Measurements from ENCODE around the gene CTTNBP2. TPM values are rescaled to one million over a fixed set of nuclear protein-coding genes. Genes with fewer than 3 reads are reported as not detected.

CTTNBP2 gene
- total RNA-seq, 1 donor from 2014 or later, result 1.9 TPM

GRCh38 chr7:117692338-117692737 is 180.9 kb downstream of the CTTNBP2 start:
- no peak for ATAC-seq

GRCh38 chr7:117690147-117690546 is 183.1 kb downstream of the CTTNBP2 start:
- no peak for ATAC-seq
- no peak for DNase-seq (ENCODE audit: low spot score)

More at GRCh38 chr7:117692338-117692737, 180.9 kb downstream of the CTTNBP2 start:
- no peak for DNase-seq (ENCODE audit: low spot score)

- DNase-seq (ENCODE audit: low spot score), result no peak
- no peak for ATAC-seq
Observed at GRCh38 chr7:117689406-117689805, 183.8 kb downstream of the CTTNBP2 start.

GRCh38 chr7:117688126-117688525 is 185.1 kb downstream of the CTTNBP2 start:
- no peak for DNase-seq (ENCODE audit: low spot score)
- ATAC-seq, result no peak

GRCh38 chr7:117686311-117686935 is 186.8 kb downstream of the CTTNBP2 start:
- no peak for ATAC-seq

GRCh38 chr7:117685795-117686194 is 187.4 kb downstream of the CTTNBP2 start:
- DNase-seq (ENCODE audit: low spot score) (no peak), ATAC-seq (no peak)

More at GRCh38 chr7:117686311-117686935, 186.8 kb downstream of the CTTNBP2 start:
- no peak for DNase-seq (ENCODE audit: low spot score)

GRCh38 chr7:117683430-117684175 is 189.6 kb downstream of the CTTNBP2 start:
- DNase-seq (ENCODE audit: low spot score) (no peak), ATAC-seq (no peak)

- ATAC-seq, result peak; percentile 39
- DNase-seq (ENCODE audit: low spot score), result no peak
Observed at GRCh38 chr7:117682681-117683385, 190.4 kb downstream of the CTTNBP2 start.

- ATAC-seq (no peak), DNase-seq (ENCODE audit: low spot score) (no peak)
Observed at GRCh38 chr7:117679120-117679519, 194.1 kb downstream of the CTTNBP2 start.

- ATAC-seq, result no peak
Observed at GRCh38 chr7:117675497-117676435, 197.5 kb downstream of the CTTNBP2 start.

GRCh38 chr7:117674617-117675016 is 198.6 kb downstream of the CTTNBP2 start:
- no peak for DNase-seq (ENCODE audit: low spot score)
- no peak for ATAC-seq

More at GRCh38 chr7:117675497-117676435, 197.5 kb downstream of the CTTNBP2 start:
- DNase-seq (ENCODE audit: low spot score), result no peak

- DNase-seq (ENCODE audit: low spot score) (no peak), ATAC-seq (peak; percentile 94)
Observed at GRCh38 chr7:117673839-117674238, 199.4 kb downstream of the CTTNBP2 start.

GRCh38 chr7:117673367-117673766 is 199.9 kb downstream of the CTTNBP2 start:
- ATAC-seq (peak; percentile 75), DNase-seq (ENCODE audit: low spot score) (peak; percentile 44)

GRCh38 chr7:117672453-117672852 is 200.8 kb downstream of the CTTNBP2 start:
- DNase-seq (ENCODE audit: low spot score), result no peak
- ATAC-seq, result no peak

GRCh38 chr7:117669818-117670217 is 203.4 kb downstream of the CTTNBP2 start:
- DNase-seq (ENCODE audit: low spot score), result no peak
- ATAC-seq, result no peak

GRCh38 chr7:117667456-117667855 is 205.8 kb downstream of the CTTNBP2 start:
- no peak for ATAC-seq
- DNase-seq (ENCODE audit: low spot score), result no peak

- DNase-seq (ENCODE audit: low spot score), result no peak
- ATAC-seq, result peak; percentile 84
Observed at GRCh38 chr7:117666689-117667088, 206.6 kb downstream of the CTTNBP2 start.

- ATAC-seq, result no peak
- DNase-seq (ENCODE audit: low spot score), result no peak
Observed at GRCh38 chr7:117666031-117666430, 207.2 kb downstream of the CTTNBP2 start.

GRCh38 chr7:117665368-117665767 is 207.9 kb downstream of the CTTNBP2 start:
- no peak for ATAC-seq

GRCh38 chr7:117664047-117664446 is 209.2 kb downstream of the CTTNBP2 start:
- ATAC-seq, result no peak
- DNase-seq (ENCODE audit: low spot score), result no peak

More at GRCh38 chr7:117665368-117665767, 207.9 kb downstream of the CTTNBP2 start:
- no peak for DNase-seq (ENCODE audit: low spot score)

All from left lobe of liver (tissue), 2 donors.